ENCODE results near the gene CERS5. TPM values are rescaled to one million over a fixed set of nuclear protein-coding genes. Genes with fewer than 3 reads are reported as not detected.
A peak's percentile ranks its signal among the peaks of the same experiment; 100 is the strongest.

The CERS5 gene
- total RNA-seq, 1 donor from 2014 or later = 72.3 TPM

DNA sequence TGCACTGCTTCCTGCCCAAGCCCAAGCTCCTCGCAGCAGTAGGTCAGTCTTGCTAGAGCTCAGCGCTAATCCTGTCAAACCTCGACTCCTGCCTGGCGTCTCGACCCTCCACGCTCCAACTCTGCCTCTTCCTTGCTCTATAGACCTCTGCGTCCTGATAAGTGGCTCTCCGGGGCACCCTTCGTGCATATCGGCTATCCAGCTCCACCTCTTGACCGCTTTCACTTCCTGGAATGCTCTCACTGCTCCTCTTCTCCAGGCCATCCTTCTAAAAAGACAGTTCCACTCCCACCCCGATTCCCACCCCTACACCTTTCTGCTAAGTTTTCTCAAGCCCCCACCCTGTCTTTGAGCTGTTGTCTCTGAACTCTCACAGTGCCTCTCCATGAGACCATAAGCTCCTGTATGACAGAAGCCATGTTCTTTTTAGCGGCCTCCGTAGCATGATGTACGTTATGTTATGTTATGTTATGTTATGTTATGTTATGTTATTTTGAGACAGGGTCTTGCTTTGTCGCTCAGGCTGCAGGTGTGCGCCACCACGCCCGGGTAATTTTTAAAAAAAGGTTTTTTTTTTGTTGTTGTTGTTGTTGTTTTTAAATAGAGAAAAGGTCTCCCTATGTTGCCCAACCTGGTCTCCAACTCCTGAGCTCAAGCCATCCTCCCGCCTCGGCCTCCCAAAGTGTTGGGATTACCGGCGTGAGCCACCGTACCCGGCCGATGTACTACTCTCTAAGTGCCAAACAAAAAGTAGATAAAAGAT, 54.5 kb downstream of the CERS5 start:
- Mint-ChIP-seq H3K4me1 (ENCODE audit: unreplicated experiment) (peaks cover 44% of the 10 kb centered on the region), H3K27ac (ENCODE audit: unreplicated experiment) (peak overlapping the region; percentile 96), H3K4me3 (ENCODE audit: unreplicated experiment) (peak overlapping the region; percentile 91), H3K27me3 (ENCODE audit: unreplicated experiment) (no peaks in the 10 kb centered on the region), H3K36me3 (ENCODE audit: unreplicated experiment) (peaks cover 6% of the 10 kb centered on the region), H3K9me3 (ENCODE audit: unreplicated experiment) (no peaks in the 10 kb centered on the region)
- TF ChIP-seq, protein P1, sequence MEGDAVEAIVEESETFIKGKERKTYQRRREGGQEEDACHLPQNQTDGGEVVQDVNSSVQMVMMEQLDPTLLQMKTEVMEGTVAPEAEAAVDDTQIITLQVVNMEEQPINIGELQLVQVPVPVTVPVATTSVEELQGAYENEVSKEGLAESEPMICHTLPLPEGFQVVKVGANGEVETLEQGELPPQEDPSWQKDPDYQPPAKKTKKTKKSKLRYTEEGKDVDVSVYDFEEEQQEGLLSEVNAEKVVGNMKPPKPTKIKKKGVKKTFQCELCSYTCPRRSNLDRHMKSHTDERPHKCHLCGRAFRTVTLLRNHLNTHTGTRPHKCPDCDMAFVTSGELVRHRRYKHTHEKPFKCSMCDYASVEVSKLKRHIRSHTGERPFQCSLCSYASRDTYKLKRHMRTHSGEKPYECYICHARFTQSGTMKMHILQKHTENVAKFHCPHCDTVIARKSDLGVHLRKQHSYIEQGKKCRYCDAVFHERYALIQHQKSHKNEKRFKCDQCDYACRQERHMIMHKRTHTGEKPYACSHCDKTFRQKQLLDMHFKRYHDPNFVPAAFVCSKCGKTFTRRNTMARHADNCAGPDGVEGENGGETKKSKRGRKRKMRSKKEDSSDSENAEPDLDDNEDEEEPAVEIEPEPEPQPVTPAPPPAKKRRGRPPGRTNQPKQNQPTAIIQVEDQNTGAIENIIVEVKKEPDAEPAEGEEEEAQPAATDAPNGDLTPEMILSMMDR (IDR thresholded peaks at IDR 0.05) = no peak
- DNase-seq (ENCODE audit: extremely low spot score, unreplicated experiment) = no peak

DNA sequence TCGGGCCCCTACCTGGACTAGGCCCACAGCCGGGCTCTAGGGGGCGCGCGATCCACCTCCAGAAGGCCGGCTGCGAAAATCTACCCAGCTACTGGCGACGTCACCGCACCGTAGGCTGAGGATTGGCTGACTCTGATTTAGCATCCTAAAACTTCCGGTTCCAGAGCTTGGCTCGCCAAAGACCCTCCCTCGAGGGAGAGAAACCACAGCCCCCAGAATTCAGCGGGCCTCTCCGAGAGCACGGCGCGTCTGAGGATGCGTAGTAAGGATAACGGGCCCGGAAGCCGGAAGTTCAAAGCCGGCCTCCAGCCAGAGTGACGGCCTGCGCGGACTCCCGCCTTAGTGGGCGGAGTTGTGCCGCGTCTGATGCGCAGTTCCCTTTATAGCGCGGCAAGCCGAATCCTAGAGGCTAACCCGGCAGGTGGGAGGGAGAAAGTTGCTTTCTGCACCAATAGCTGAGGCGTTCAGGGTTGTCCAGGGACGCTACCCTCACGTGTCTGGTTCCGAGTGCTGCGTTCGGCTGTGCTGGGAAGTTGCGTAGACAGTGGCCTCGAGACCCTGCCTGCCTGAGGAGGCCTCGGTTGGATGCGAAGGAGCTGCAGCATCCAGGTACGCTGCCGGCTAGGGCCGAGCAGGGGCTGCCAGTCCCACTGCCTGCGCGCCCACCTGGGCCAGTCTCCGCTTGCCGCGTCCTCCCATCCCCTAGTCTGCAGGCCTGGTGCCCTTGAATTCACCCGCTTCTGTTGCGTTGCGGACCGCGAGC, 55.3 kb downstream of the CERS5 start, which contains the start of gene COX14:
TSS of gene COX14 (plus strand) at position 544 of the 763 bp plus-strand sequence. CDS start 7,808 bp downstream, outside the sequence.
- H3K27me3 Mint-ChIP-seq (ENCODE audit: unreplicated experiment) = no peaks in the 10 kb centered on the region
- peaks cover 6% of the 10 kb centered on the region for H3K36me3 Mint-ChIP-seq (ENCODE audit: unreplicated experiment)
- H3K4me1 Mint-ChIP-seq (ENCODE audit: unreplicated experiment) = peaks cover 44% of the 10 kb centered on the region
- H3K27ac Mint-ChIP-seq (ENCODE audit: unreplicated experiment) = peak within 1 kb of the TSS; percentile 96
- peak; percentile 100 for DNase-seq (ENCODE audit: extremely low spot score, unreplicated experiment)
- no peaks in the 10 kb centered on the region for H3K9me3 Mint-ChIP-seq (ENCODE audit: unreplicated experiment)
- H3K4me3 Mint-ChIP-seq (ENCODE audit: unreplicated experiment) = peak within 1 kb of the TSS; percentile 91
- TF ChIP-seq, protein P1 (IDR thresholded peaks at IDR 0.05) = peak; percentile 96

GRCh38 chr12:50111395-50111692, 55.8 kb downstream of the CERS5 start:
- no peaks in the 10 kb centered on the region for H3K27me3 Mint-ChIP-seq (ENCODE audit: unreplicated experiment)
- peak overlapping the region; percentile 69 for H3K4me3 Mint-ChIP-seq (ENCODE audit: unreplicated experiment)
- H3K9me3 Mint-ChIP-seq (ENCODE audit: unreplicated experiment) = no peaks in the 10 kb centered on the region
- no peak for DNase-seq (ENCODE audit: extremely low spot score, unreplicated experiment)
- peaks cover 6% of the 10 kb centered on the region for H3K36me3 Mint-ChIP-seq (ENCODE audit: unreplicated experiment)
- H3K27ac Mint-ChIP-seq (ENCODE audit: unreplicated experiment) = peak overlapping the region; percentile 95
- TF ChIP-seq, protein P1 (IDR thresholded peaks at IDR 0.05) = no peak
- H3K4me1 Mint-ChIP-seq (ENCODE audit: unreplicated experiment) = peaks cover 41% of the 10 kb centered on the region

DNA sequence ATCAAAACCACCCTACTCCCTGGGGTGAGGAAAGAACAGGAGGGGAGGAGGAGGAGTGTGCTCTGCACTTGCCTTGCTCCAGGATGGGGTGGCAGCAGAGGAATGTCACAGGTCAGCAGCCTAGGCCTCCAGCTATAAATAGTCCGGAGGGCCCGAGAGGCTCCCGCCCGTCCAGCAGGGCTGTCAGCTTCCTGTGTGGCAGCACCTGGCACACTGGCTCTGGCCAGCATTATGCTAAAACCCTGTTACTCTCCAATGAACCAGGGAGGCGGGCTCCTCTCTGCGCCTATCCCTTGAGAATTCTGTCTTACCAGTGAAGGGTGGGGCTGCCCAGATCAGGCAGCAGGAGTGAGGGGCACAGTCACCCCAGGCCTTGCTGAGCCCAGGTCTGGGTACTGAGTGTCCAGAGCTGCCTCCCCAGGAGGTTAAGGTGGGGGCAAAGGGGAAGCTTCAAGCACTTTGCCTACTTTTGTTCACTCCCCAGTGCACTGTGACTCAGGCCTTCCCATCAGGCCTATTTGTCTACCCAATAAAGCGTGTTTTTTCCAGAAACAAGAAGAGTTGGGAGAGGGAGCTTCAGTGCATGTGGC, 56.3 kb downstream of the CERS5 start:
- Mint-ChIP-seq H3K27ac (ENCODE audit: unreplicated experiment) (peak overlapping the region; percentile 95), H3K36me3 (ENCODE audit: unreplicated experiment) (peaks cover 5% of the 10 kb centered on the region), H3K27me3 (ENCODE audit: unreplicated experiment) (no peaks in the 10 kb centered on the region), H3K9me3 (ENCODE audit: unreplicated experiment) (no peaks in the 10 kb centered on the region), H3K4me3 (ENCODE audit: unreplicated experiment) (peak overlapping the region; percentile 35), H3K4me1 (ENCODE audit: unreplicated experiment) (peaks cover 40% of the 10 kb centered on the region)
- TF ChIP-seq, protein P1 (IDR thresholded peaks at IDR 0.05) = no peak
- DNase-seq (ENCODE audit: extremely low spot score, unreplicated experiment) = no peak
